Measurements from ENCODE around the gene SMAP2. TPM values are rescaled to one million over a fixed set of nuclear protein-coding genes. Genes with fewer than 3 reads are reported as not detected.

SMAP2 gene
- total RNA-seq, 1 donor from 2014 or later: 185 TPM

- Mint-ChIP-seq H3K27ac (peak overlapping the region; percentile 43), H3K36me3 (ENCODE audit: low read depth) (peaks cover 70% of the 10 kb centered on the region), H3K9me3 (peaks cover 4% of the 10 kb centered on the region), H3K27me3 (ENCODE audit: low read depth) (no peaks in the 10 kb centered on the region), H3K4me1 (ENCODE audit: low read depth) (peaks cover 78% of the 10 kb centered on the region), H3K4me3 (ENCODE audit: low read depth) (no peak overlapping the region)
- no peak for DNase-seq (ENCODE audit: low spot score)
- intact Hi-C loops (cut with micrococcal nuclease): no loop called here
Measured at GRCh38 chr1:40396420-40396819, 22.9 kb downstream of the SMAP2 start.

DNA sequence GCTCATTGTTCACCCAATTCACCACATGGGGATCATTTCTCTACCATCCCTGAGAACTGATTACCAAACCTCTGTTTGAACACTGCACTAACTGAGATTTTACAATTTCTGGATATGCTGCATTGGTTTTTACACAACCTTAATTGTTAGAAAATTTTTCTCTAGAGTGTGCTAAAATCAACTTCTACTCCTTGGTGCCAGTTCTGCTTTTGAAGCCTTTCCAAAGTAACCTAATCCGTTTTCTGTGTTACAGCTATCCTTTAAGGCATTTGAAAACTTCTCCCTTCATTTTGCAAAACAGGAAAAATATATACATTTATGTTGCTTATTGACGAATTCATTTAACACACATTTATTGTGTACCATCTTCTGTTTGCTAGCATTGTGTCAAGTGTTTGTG, 23.7 kb downstream of the SMAP2 start:
- intact Hi-C loops (cut with micrococcal nuclease): no loop called here
- Mint-ChIP-seq H3K9me3 (peaks cover 4% of the 10 kb centered on the region), H3K27me3 (ENCODE audit: low read depth) (no peaks in the 10 kb centered on the region), H3K27ac (peak overlapping the region; percentile 49), H3K36me3 (ENCODE audit: low read depth) (peaks cover 70% of the 10 kb centered on the region), H3K4me1 (ENCODE audit: low read depth) (peaks cover 78% of the 10 kb centered on the region), H3K4me3 (ENCODE audit: low read depth) (no peak overlapping the region)
- DNase-seq (ENCODE audit: low spot score): no peak

GRCh38 chr1:40399984-40400704, 26.6 kb downstream of the SMAP2 start:
- no peak for DNase-seq (ENCODE audit: low spot score)
- peaks cover 75% of the 10 kb centered on the region for H3K4me1 Mint-ChIP-seq (ENCODE audit: low read depth)
- H3K27me3 Mint-ChIP-seq (ENCODE audit: low read depth): no peaks in the 10 kb centered on the region
- peak overlapping the region; percentile 84 for H3K27ac Mint-ChIP-seq
- peaks cover 63% of the 10 kb centered on the region for H3K36me3 Mint-ChIP-seq (ENCODE audit: low read depth)
- intact Hi-C loops (cut with micrococcal nuclease): loop anchor here (1.0 to 5.0 kb wide), 2 partner anchors 15 to 238 kb away; partner anchors contain the start of gene RLF
- H3K4me3 Mint-ChIP-seq (ENCODE audit: low read depth): peak overlapping the region; percentile 40
- peaks cover 4% of the 10 kb centered on the region for H3K9me3 Mint-ChIP-seq

DNA sequence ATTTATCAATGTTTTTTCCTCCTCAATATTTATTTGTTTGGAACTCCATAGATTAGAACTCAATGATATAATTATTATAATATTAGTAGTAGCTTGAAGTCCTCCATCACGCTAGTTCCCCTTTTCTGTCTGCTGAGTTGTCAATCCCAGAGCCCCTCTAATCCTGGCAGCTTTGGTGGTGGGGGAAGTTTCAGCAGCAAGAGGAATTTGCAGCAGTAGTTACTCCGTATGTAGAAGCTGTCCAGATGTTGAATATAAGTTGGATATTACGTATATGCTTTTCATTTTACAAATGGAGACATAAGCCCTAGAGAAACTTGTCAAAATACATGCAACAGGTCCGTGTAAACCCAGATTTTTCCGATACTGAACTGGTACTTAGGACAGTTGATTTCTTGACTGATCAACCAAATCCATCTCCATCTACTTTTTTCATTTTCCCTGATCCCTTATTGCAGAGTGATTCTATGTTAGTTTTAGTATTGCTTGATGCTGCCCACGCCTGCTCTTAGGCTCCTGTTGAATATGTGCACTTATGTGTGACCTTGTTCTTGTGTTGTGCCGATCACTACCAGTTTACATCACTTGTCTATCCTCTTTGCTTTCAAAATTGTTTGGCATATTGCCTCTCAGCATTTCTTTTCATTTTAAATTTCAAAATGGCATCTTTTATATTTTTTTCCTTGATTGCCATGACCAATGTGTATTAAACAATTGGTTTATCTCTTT, 28.1 kb downstream of the SMAP2 start:
- H3K27me3 Mint-ChIP-seq (ENCODE audit: low read depth): no peaks in the 10 kb centered on the region
- intact Hi-C loops (cut with micrococcal nuclease): loop anchor here (5.0 kb wide), 1 partner anchor 239 kb away; the partner anchor contains the start of gene RLF
- DNase-seq (ENCODE audit: low spot score): no peak
- peaks cover 66% of the 10 kb centered on the region for H3K36me3 Mint-ChIP-seq (ENCODE audit: low read depth)
- H3K27ac Mint-ChIP-seq: peak overlapping the region; percentile 83
- peaks cover 69% of the 10 kb centered on the region for H3K4me1 Mint-ChIP-seq (ENCODE audit: low read depth)
- H3K4me3 Mint-ChIP-seq (ENCODE audit: low read depth): no peak overlapping the region
- H3K9me3 Mint-ChIP-seq: peaks cover 4% of the 10 kb centered on the region

GRCh38 chr1:40404670-40405462, 31.3 kb downstream of the SMAP2 start:
- Mint-ChIP-seq H3K36me3 (ENCODE audit: low read depth) (peaks cover 70% of the 10 kb centered on the region), H3K4me3 (ENCODE audit: low read depth) (peak overlapping the region; percentile 28), H3K27me3 (ENCODE audit: low read depth) (no peaks in the 10 kb centered on the region), H3K27ac (peak overlapping the region; percentile 87), H3K9me3 (peaks cover 4% of the 10 kb centered on the region), H3K4me1 (ENCODE audit: low read depth) (peaks cover 46% of the 10 kb centered on the region)
- intact Hi-C loops (cut with micrococcal nuclease): loop anchor here (1.0 to 5.0 kb wide), 5 partner anchors 33 to 263 kb away; partner anchors contain the start of genes COL9A2, RLF and SMAP2
- no peak for DNase-seq (ENCODE audit: low spot score)

GRCh38 chr1:40405812-40406211, 32.3 kb downstream of the SMAP2 start:
- no peaks in the 10 kb centered on the region for H3K27me3 Mint-ChIP-seq (ENCODE audit: low read depth)
- H3K4me3 Mint-ChIP-seq (ENCODE audit: low read depth): no peak overlapping the region
- H3K4me1 Mint-ChIP-seq (ENCODE audit: low read depth): peaks cover 36% of the 10 kb centered on the region
- H3K27ac Mint-ChIP-seq: peak overlapping the region; percentile 28
- H3K36me3 Mint-ChIP-seq (ENCODE audit: low read depth): peaks cover 72% of the 10 kb centered on the region
- no peak for DNase-seq (ENCODE audit: low spot score)
- no peaks in the 10 kb centered on the region for H3K9me3 Mint-ChIP-seq
- intact Hi-C loops (cut with micrococcal nuclease): loop anchor here (2.0 to 5.0 kb wide), 3 partner anchors 34 to 264 kb away; partner anchors contain the start of genes COL9A2 and SMAP2

- H3K4me3 Mint-ChIP-seq (ENCODE audit: low read depth): no peak overlapping the region
- no peaks in the 10 kb centered on the region for H3K9me3 Mint-ChIP-seq
- intact Hi-C loops (cut with micrococcal nuclease): loop anchor here (5.0 kb wide), 2 partner anchors 35 to 265 kb away; partner anchors contain the start of gene SMAP2
- DNase-seq (ENCODE audit: low spot score): no peak
- peaks cover 72% of the 10 kb centered on the region for H3K36me3 Mint-ChIP-seq (ENCODE audit: low read depth)
- H3K27ac Mint-ChIP-seq: no peak overlapping the region
- H3K4me1 Mint-ChIP-seq (ENCODE audit: low read depth): peaks cover 26% of the 10 kb centered on the region
- no peaks in the 10 kb centered on the region for H3K27me3 Mint-ChIP-seq (ENCODE audit: low read depth)
Measured at GRCh38 chr1:40407453-40407852, 33.9 kb downstream of the SMAP2 start.

DNA sequence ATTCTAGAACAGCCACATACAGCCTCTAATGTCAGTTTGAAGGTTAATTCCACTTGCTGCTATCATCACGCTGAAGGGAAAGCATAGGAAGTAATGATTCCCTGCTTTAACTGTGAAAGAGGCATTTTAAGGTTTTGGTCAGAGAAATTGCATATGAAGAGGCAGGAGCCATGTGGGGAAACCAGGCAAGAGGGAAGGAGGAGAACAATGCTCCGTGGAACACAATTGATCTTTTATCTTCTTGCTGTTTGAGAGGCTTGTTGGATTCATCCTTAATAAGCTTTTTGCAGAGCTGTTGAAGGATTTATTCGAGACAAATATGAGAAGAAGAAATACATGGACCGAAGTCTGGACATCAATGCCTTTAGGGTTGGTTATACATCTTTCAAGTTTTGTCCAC, 35.9 kb downstream of the SMAP2 start:
- no peak overlapping the region for H3K4me3 Mint-ChIP-seq (ENCODE audit: low read depth)
- H3K9me3 Mint-ChIP-seq: no peaks in the 10 kb centered on the region
- H3K4me1 Mint-ChIP-seq (ENCODE audit: low read depth): peaks cover 20% of the 10 kb centered on the region
- H3K36me3 Mint-ChIP-seq (ENCODE audit: low read depth): peaks cover 83% of the 10 kb centered on the region
- no peak for DNase-seq (ENCODE audit: low spot score)
- no peaks in the 10 kb centered on the region for H3K27me3 Mint-ChIP-seq (ENCODE audit: low read depth)
- intact Hi-C loops (cut with micrococcal nuclease): loop anchor here (5.0 kb wide), 2 partner anchors 37 to 267 kb away; partner anchors contain the start of gene SMAP2
- peak overlapping the region; percentile 19 for H3K27ac Mint-ChIP-seq

DNA sequence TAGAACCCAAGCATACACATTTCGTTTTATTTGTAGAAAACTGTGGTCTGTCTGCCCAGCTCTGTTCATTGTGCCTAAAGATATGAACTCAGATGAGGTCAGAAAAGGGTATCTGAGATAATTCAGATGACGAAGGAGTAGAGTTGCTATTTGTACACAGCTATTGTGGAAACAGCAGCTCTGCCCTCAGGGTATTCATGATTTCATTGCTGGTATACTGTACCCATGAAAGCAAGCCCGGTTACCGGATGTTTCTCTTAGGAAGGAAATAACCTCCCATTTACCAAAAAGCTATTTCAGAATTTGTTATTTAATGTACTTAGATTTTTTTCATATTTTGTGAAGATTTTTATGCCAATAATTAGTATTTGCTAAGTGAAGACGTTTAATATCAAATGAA, 37.8 kb downstream of the SMAP2 start:
- intact Hi-C loops (cut with micrococcal nuclease): no loop called here
- peaks cover 14% of the 10 kb centered on the region for H3K4me1 Mint-ChIP-seq (ENCODE audit: low read depth)
- no peaks in the 10 kb centered on the region for H3K9me3 Mint-ChIP-seq
- H3K36me3 Mint-ChIP-seq (ENCODE audit: low read depth): peaks cover 91% of the 10 kb centered on the region
- H3K27me3 Mint-ChIP-seq (ENCODE audit: low read depth): no peaks in the 10 kb centered on the region
- no peak for DNase-seq (ENCODE audit: low spot score)
- no peak overlapping the region for H3K27ac Mint-ChIP-seq
- H3K4me3 Mint-ChIP-seq (ENCODE audit: low read depth): no peak overlapping the region

DNA sequence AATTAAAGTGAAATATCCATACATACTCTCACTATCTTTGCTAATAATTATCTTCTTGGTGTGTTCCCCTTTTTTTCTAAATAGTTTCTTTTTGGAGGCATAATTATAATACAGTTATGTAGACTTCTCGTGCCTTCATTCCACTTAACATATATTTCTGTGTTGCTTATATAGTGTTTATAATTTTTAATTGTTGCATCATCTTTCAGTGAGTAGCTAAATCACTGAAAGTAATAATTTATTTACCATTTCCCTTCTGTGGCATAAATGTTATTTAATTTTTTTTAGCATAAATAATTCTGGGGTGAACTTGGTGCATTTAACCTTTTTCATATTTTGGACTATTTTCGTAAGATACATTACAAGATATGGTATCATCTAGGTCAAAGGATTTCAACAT, 38.3 kb downstream of the SMAP2 start:
- no peak overlapping the region for H3K4me3 Mint-ChIP-seq (ENCODE audit: low read depth)
- H3K27ac Mint-ChIP-seq: no peak overlapping the region
- DNase-seq (ENCODE audit: low spot score): no peak
- H3K27me3 Mint-ChIP-seq (ENCODE audit: low read depth): no peaks in the 10 kb centered on the region
- no peaks in the 10 kb centered on the region for H3K9me3 Mint-ChIP-seq
- intact Hi-C loops (cut with micrococcal nuclease): no loop called here
- peaks cover 14% of the 10 kb centered on the region for H3K4me1 Mint-ChIP-seq (ENCODE audit: low read depth)
- H3K36me3 Mint-ChIP-seq (ENCODE audit: low read depth): peaks cover 91% of the 10 kb centered on the region

DNA sequence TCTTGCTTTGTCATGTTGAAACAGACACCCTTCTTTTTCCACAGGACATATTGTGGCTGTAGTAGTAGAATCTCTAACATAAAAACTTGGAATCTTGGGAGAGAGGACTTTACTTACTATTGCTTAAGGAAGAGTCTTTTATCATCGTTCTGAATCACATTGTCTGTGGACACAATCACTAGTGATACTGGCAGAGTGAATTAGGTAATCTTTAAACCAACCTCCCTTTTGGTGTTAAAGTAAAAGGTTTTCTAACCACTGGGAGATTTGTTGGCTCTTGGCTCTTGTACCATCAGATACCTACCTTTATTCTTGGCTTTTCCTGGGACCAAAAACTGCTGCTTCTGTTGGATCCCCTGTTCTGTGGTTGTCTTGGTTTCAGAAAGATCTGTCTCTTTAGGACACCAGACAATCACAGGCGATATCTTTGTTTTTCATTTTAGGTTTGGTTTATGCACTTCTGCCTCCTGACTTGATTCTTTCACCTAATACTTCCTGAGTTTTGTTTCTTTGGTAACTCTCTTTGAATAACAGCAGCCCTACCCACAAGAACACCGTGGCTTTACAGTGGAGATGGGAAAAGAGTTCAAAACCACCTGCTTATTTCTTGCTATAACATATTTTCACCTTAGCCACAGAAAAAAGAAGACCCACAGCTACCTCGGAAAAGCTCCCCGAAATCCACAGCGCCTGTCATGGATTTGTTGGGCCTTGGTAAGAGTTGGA, 40.2 kb downstream of the SMAP2 start:
- intact Hi-C loops (cut with micrococcal nuclease): no loop called here
- Mint-ChIP-seq H3K36me3 (ENCODE audit: low read depth) (peaks cover 96% of the 10 kb centered on the region), H3K9me3 (no peaks in the 10 kb centered on the region), H3K4me1 (ENCODE audit: low read depth) (peaks cover 14% of the 10 kb centered on the region), H3K27ac (peak overlapping the region; percentile 26), H3K27me3 (ENCODE audit: low read depth) (no peaks in the 10 kb centered on the region), H3K4me3 (ENCODE audit: low read depth) (no peak overlapping the region)
- no peak for DNase-seq (ENCODE audit: low spot score)

DNA sequence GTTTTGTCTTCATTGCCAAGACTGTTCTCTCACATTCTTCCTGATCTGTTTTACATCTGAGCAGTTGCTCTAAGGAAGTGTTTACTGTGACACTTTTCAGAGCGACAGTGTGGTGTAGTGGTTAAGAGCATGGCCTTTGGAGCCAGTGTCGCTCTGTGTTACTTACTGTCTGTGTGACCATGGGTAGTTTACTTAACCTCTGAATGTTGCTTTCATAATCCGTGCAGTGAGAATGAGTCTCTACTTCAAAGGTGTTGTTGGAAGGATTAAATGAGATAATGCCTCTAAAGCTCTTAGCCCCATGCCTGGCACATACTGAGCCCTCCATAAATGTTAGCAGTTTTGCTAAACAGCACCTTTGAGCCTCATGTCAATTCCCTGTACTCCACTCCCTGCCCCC, 40.8 kb downstream of the SMAP2 start:
- H3K4me1 Mint-ChIP-seq (ENCODE audit: low read depth): peaks cover 14% of the 10 kb centered on the region
- peaks cover 95% of the 10 kb centered on the region for H3K36me3 Mint-ChIP-seq (ENCODE audit: low read depth)
- no peak for DNase-seq (ENCODE audit: low spot score)
- intact Hi-C loops (cut with micrococcal nuclease): no loop called here
- H3K27ac Mint-ChIP-seq: no peak overlapping the region
- no peaks in the 10 kb centered on the region for H3K9me3 Mint-ChIP-seq
- H3K4me3 Mint-ChIP-seq (ENCODE audit: low read depth): no peak overlapping the region
- no peaks in the 10 kb centered on the region for H3K27me3 Mint-ChIP-seq (ENCODE audit: low read depth)

Data from activated T-helper 2 cell treated with anti-CD3 and anti-CD28 coated beads, Interferon-gamma antibody, Interleukin-2, Interleukin-4, amounts not matched to agents 10 μg/mL and 5 μg/mL and 100 μg/mL, durations not matched to agents 14 hours and 24 hours and 36 hours (primary cell).